ENCODE measurements around the gene TP53I11. TPM values are rescaled to one million over a fixed set of nuclear protein-coding genes. Genes with fewer than 3 reads are reported as not detected.

Gene TP53I11
- total and polyA plus RNA-seq, 2 donors (not counting 3 experiments of a cell fraction or from before 2014, with no cell fraction given), result 31.5 to 79.4 TPM

GRCh38 chr11:44957040-44957515 lies 6.4 kb upstream of the TP53I11 start:
- H3K9me3 ChIP-seq (replicated peaks; ENCODE audit: control insufficient read depth, insufficient read depth, low read length), result no peaks in the 10 kb centered on the region
- H3K27ac ChIP-seq (ENCODE audit: insufficient read depth, low read depth, low read length), result no peak overlapping the region
- H2AFZ ChIP-seq (ENCODE audit: low read depth, low read length), result no peak overlapping the region
- no peak for FAIRE-seq
- H3K4me3 ChIP-seq (replicated peaks in 1 of 3; ENCODE audit: insufficient read depth in 1 of 3, low read depth in 1 of 3, low read length in 3 of 3), result no peak overlapping the region
- no TSS peak for BruUV-seq (replicated peaks)
- ChIA-PET CTCF (no interaction called here), POLR2A (no interaction called here)
- intact Hi-C loops (cut with micrococcal nuclease), result loop anchor here (10.0 kb wide), 1 partner anchor 708 kb away; the partner anchor contains the start of gene CHST1
- TF ChIP-seq POLR2A (IDR thresholded peaks at IDR 0.05; ENCODE audit: low read depth, low read length), result no peak
- no peak for TF ChIP-seq MYC (IDR thresholded peaks at IDR 0.05; ENCODE audit: low read depth, low read length)
- TF ChIP-seq CTCF (IDR thresholded peaks at IDR 0.05; ENCODE audit: extremely low read depth in 1 of 2, insufficient read depth in 1 of 2, low read depth in 1 of 2, low read length in 2 of 2), result no peak
- TF ChIP-seq MAX (IDR thresholded peaks at IDR 0.05; ENCODE audit: insufficient read depth, insufficient read length), result no peak
- no peak for TF ChIP-seq POLR2AphosphoS5 (IDR thresholded peaks at IDR 0.05; ENCODE audit: insufficient read depth, low read depth, low read length)
- no peak for TF ChIP-seq JUN (IDR thresholded peaks at IDR 0.05; ENCODE audit: borderline replicate concordance, insufficient read depth, insufficient read length, low read depth)
- TF ChIP-seq GATA2 (IDR thresholded peaks at IDR 0.05; ENCODE audit: insufficient read depth, insufficient read length, low read depth, low read length), result no peak
- no peak for TF ChIP-seq FOS (IDR thresholded peaks at IDR 0.05; ENCODE audit: borderline replicate concordance, insufficient read depth, low read length)
- no peak overlapping the region for H3K9ac ChIP-seq (replicated peaks; ENCODE audit: extremely low read depth, insufficient read depth, low read length)
- no peaks in the 10 kb centered on the region for H3K9me1 ChIP-seq (replicated peaks; ENCODE audit: control insufficient read depth, extremely low read depth, insufficient read depth, low read length)
- H3K27me3 ChIP-seq (ENCODE audit: control insufficient read depth in 2 of 2, insufficient read depth in 2 of 2, low read length in 2 of 2), result no peaks in the 10 kb centered on the region
- H4K20me1 ChIP-seq (replicated peaks; ENCODE audit: control insufficient read depth, extremely low read depth, insufficient read depth, low read length), result no peaks in the 10 kb centered on the region
- H3K4me1 ChIP-seq (ENCODE audit: control insufficient read depth, extremely low read depth, insufficient read depth, low read length), result peaks cover 16% of the 10 kb centered on the region
- no peaks in the 10 kb centered on the region for H3K36me3 ChIP-seq (ENCODE audit: control insufficient read depth in 2 of 2, extremely low read depth in 1 of 2, insufficient read depth in 2 of 2, low read length in 2 of 2)
- DNase-seq (ENCODE audit: low read depth, low spot score), result no peak
- H3K79me2 ChIP-seq (ENCODE audit: control insufficient read depth, insufficient read depth, low read length), result no peaks in the 10 kb centered on the region
- H3K4me2 ChIP-seq (ENCODE audit: insufficient read depth, low read length), result no peak overlapping the region
- dilution Hi-C loops (cut with MboI; ENCODE audit: extremely low pct_ligation_motif_present, low sequenced_read_pairs), result no loop called here

Measured in endothelial cell of umbilical vein (primary cell).